22Rv1 (cell line): Measurements from ENCODE around the gene MYH6.

ENCODE experiments used
- CTCF ChIP-seq: fragments of 450-650 bp; IDR thresholded peaks from 2 replicates; pipeline ENCODE4 v1.5.1; 2017; ENCODE audit warnings: mild to moderate bottlenecking
- ZFX ChIP-seq: fragments of 450-650 bp; IDR thresholded peaks from 2 replicates; pipeline ENCODE4 v1.6.1; 2017; ENCODE audit warnings: antibody characterized with exemption, borderline replicate concordance

GRCh38 chr14:23446291-23446851 lies 38.3 kb upstream of the MYH6 start:
- TF ChIP-seq CTCF = no peak
- no peak for TF ChIP-seq ZFX
